ENCODE results near the gene MAGT1. TPM values are rescaled to one million over a fixed set of nuclear protein-coding genes. Genes with fewer than 3 reads are reported as not detected.
"Not testable (repeated sequence)": the region's sequence is repeated elsewhere in the genome, so short reads cannot be mapped to it uniquely, and the experiment has no call there.

The MAGT1 gene
- total RNA-seq = 100 to 1,000 TPM in 1 of 2 donors, 10 to 100 TPM in 1; 68.6 to 121 TPM
- 10 to 100 TPM; 29.0 to 47.3 TPM for polyA plus RNA-seq

- peak within 1 kb of the TSS; percentile 64 to 99 for H3K9ac ChIP-seq (ENCODE audit: low read depth in 1 of 2, low read length in 2 of 2)
- H3K4me1 ChIP-seq (ENCODE audit: control insufficient read depth in 4 of 4, insufficient read depth in 4 of 4, low read length in 3 of 4) = peaks cover 3 to 7% (median 6%) of the 10 kb centered on the region in 4 donors
- under 1% methylated on average over 49 of the region's 49 CpGs for WGBS
- TF ChIP-seq CTCF (IDR thresholded peaks at IDR 0.05; ENCODE audit: low read depth, low read length, missing input control) (no peak), NR2F2 (IDR thresholded peaks at IDR 0.05) (no peak), JUND (IDR thresholded peaks at IDR 0.05) (peak in 1 of 2 donors; percentile 59), HNF4G (IDR thresholded peaks at IDR 0.05) (no peak), GABPA (IDR thresholded peaks at IDR 0.05 in 1 of 2, conservative IDR thresholded peaks at IDR 0.05 in 1 of 2) (peak in 1 of 2 donors; percentile 19), TAF1 (conservative IDR thresholded peaks at IDR 0.05) (peak; percentile 83), FOXA1 (IDR thresholded peaks at IDR 0.05) (no peak), YY1 (IDR thresholded peaks at IDR 0.05) (peak; percentile 92), ATF3 (IDR thresholded peaks at IDR 0.05) (peak; percentile 10), FOXA2 (IDR thresholded peaks at IDR 0.05) (no peak), SP1 (IDR thresholded peaks at IDR 0.05) (peak; percentile 54), RAD21 (IDR thresholded peaks at IDR 0.05) (no peak), REST (IDR thresholded peaks at IDR 0.05) (peak; percentile 74), HNF4A (conservative IDR thresholded peaks at IDR 0.05) (no peak), EGR1 (IDR thresholded peaks at IDR 0.05; ENCODE audit: low read depth in 2 of 2) (no peak), RXRA (IDR thresholded peaks at IDR 0.05) (no peak)
- TF ChIP-seq, protein P1, sequence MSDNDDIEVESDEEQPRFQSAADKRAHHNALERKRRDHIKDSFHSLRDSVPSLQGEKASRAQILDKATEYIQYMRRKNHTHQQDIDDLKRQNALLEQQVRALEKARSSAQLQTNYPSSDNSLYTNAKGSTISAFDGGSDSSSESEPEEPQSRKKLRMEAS (IDR thresholded peaks at IDR 0.05) = peak; percentile 19
- TF ChIP-seq, protein P2, sequence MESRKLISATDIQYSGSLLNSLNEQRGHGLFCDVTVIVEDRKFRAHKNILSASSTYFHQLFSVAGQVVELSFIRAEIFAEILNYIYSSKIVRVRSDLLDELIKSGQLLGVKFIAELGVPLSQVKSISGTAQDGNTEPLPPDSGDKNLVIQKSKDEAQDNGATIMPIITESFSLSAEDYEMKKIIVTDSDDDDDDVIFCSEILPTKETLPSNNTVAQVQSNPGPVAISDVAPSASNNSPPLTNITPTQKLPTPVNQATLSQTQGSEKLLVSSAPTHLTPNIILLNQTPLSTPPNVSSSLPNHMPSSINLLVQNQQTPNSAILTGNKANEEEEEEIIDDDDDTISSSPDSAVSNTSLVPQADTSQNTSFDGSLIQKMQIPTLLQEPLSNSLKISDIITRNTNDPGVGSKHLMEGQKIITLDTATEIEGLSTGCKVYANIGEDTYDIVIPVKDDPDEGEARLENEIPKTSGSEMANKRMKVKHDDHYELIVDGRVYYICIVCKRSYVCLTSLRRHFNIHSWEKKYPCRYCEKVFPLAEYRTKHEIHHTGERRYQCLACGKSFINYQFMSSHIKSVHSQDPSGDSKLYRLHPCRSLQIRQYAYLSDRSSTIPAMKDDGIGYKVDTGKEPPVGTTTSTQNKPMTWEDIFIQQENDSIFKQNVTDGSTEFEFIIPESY (IDR thresholded peaks at IDR 0.05) = peak; percentile 91
- no peaks in the 10 kb centered on the region for H3K27me3 ChIP-seq (ENCODE audit: control insufficient read depth in 4 of 4, insufficient read depth in 4 of 4, low read length in 3 of 4)
- H3K9me3 ChIP-seq (ENCODE audit: control insufficient read depth in 4 of 4, low read length in 3 of 4) = no peaks in the 10 kb centered on the region
- DNase-seq (ENCODE audit: low spot score) = peak; percentile 83
- H3K27ac ChIP-seq (ENCODE audit: low read depth in 1 of 2, low read length in 2 of 2) = peak within 1 kb of the TSS; percentile 94 to 95
- H3K36me3 ChIP-seq (ENCODE audit: control insufficient read depth in 4 of 4, insufficient read depth in 3 of 4, low read depth in 1 of 4, low read length in 3 of 4) = no peaks in the 10 kb centered on the region
- H3K4me3 ChIP-seq (ENCODE audit: low read depth in 1 of 3, low read length in 3 of 3) = peak within 1 kb of the TSS; percentile 51 to 94 (median 58)
Measured at GRCh38 chrX:77894921-77895886, at the start of gene MAGT1. TSS of gene MAGT1 (minus strand) at chrX:77895435. CDS start at chrX:77895410, 25 bp downstream.

DNA sequence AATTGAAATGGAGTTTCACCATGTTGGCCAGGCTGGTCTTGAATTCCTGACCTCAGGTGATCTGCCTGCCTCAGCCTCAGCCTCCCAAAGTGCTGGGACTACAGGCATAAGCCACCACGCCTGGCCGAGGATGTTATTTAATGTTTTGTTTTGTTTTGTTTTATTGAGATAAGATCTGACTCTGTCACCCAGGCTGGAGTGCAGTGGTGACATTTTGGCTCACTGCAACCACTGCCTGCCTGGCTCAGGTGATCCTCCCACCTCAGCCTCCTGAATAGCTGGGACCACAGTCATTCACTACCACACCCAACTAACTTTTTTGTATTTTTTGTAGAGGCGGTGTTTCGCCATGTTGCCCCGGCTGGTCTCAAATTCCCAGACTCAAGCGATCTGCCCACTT, 49.8 kb upstream of the MAGT1 start:
- not testable (repeated sequence) for DNase-seq (ENCODE audit: low spot score); H3K9ac ChIP-seq (ENCODE audit: low read depth in 1 of 2, low read length in 2 of 2); H3K4me1 ChIP-seq (ENCODE audit: control insufficient read depth in 4 of 4, insufficient read depth in 4 of 4, low read length in 3 of 4); H3K27ac ChIP-seq (ENCODE audit: low read depth in 1 of 2, low read length in 2 of 2); H3K36me3 ChIP-seq (ENCODE audit: control insufficient read depth in 4 of 4, insufficient read depth in 3 of 4, low read depth in 1 of 4, low read length in 3 of 4); H3K27me3 ChIP-seq (ENCODE audit: control insufficient read depth in 4 of 4, insufficient read depth in 4 of 4, low read length in 3 of 4); H3K4me3 ChIP-seq (ENCODE audit: low read depth in 1 of 3, low read length in 3 of 3); H3K9me3 ChIP-seq (ENCODE audit: control insufficient read depth in 4 of 4, low read length in 3 of 4)
- 97% methylated on average over 6 of the region's 6 CpGs for WGBS
